GM10847 (cell line): ENCODE measurements around the gene SMAD7.

Experiments
- POLR2A ChIP-seq: IDR thresholded peaks from 2 replicates; pipeline ENCODE4 v1.6.1; 2011; ENCODE audit not compliant: insufficient read length; ENCODE audit errors: extremely low read depth

Gene SMAD7

GRCh38 chr18:48894799-48895346 is 55.9 kb downstream of the SMAD7 start:
- TF ChIP-seq POLR2A, result no peak

GRCh38 chr18:48893608-48894600 is 56.9 kb downstream of the SMAD7 start:
- no peak for TF ChIP-seq POLR2A

- no peak for TF ChIP-seq POLR2A
These were observed 57.6 kb downstream of the SMAD7 start for GRCh38 chr18:48893061-48893607.

- TF ChIP-seq POLR2A, result no peak
These were observed 58.5 kb downstream of the SMAD7 start for GRCh38 chr18:48892146-48892855.

- no peak for TF ChIP-seq POLR2A
These were observed 59.0 kb downstream of the SMAD7 start for GRCh38 chr18:48891721-48892120.

- TF ChIP-seq POLR2A, result no peak
These were observed 60.6 kb downstream of the SMAD7 start for GRCh38 chr18:48889981-48890762.

- no peak for TF ChIP-seq POLR2A
These were observed 61.4 kb downstream of the SMAD7 start for GRCh38 chr18:48889115-48889941.

GRCh38 chr18:48888773-48889080 is 62.0 kb downstream of the SMAD7 start:
- TF ChIP-seq POLR2A, result no peak

- TF ChIP-seq POLR2A, result no peak
These were observed 62.6 kb downstream of the SMAD7 start for GRCh38 chr18:48887905-48888772.

GRCh38 chr18:48887294-48887904 is 63.4 kb downstream of the SMAD7 start:
- no peak for TF ChIP-seq POLR2A

GRCh38 chr18:48886520-48887293 is 64.1 kb downstream of the SMAD7 start:
- no peak for TF ChIP-seq POLR2A

- TF ChIP-seq POLR2A, result no peak
These were observed 64.8 kb downstream of the SMAD7 start for GRCh38 chr18:48885924-48886400.
